Posterior cingulate gyrus (tissue), 11 donors: ENCODE data around the gene COPA.

ENCODE experiments used
- DNase-seq, 10 donors: peaks; one replicate each; pipeline versions ENCODE4 v3.0.0 to v3.0.0-alpha.2; 2020 to 2021; ENCODE audit warnings: mixed read lengths in 3 of 10
- intact Hi-C: fragments of 100-400 bp; cut with DNase I; formaldehyde crosslinking; loops from one replicate; pipeline ENCODE4 v1.15.1; 2023

COPA gene

GRCh38 chr1:160245434-160245833, 97.6 kb downstream of the COPA start:
- intact Hi-C loops, result no loop called here
- no peak for DNase-seq

DNA sequence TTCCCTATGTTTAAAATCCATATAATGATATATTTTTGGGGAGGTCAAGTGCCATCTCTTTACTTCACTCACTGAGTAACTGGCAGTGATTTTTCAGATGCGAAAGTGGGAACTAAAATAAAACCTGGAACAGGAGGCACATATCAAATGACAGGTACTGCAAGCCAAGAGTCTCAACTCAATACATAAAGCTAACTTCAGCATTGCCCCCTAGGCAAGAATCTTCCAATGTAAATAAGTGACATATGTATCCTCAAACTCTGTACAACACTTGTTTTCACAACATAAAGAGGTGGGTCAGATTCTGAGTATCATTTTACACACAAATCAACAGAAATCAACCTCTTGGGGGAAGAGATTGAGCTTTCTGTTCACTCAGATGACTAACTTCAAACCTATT, 98.8 kb downstream of the COPA start:
- DNase-seq, result no peak
- intact Hi-C loops, result no loop called here

- no peak for DNase-seq
- intact Hi-C loops, result no loop called here
Measured at GRCh38 chr1:160243767-160244166, 99.3 kb downstream of the COPA start.

DNA sequence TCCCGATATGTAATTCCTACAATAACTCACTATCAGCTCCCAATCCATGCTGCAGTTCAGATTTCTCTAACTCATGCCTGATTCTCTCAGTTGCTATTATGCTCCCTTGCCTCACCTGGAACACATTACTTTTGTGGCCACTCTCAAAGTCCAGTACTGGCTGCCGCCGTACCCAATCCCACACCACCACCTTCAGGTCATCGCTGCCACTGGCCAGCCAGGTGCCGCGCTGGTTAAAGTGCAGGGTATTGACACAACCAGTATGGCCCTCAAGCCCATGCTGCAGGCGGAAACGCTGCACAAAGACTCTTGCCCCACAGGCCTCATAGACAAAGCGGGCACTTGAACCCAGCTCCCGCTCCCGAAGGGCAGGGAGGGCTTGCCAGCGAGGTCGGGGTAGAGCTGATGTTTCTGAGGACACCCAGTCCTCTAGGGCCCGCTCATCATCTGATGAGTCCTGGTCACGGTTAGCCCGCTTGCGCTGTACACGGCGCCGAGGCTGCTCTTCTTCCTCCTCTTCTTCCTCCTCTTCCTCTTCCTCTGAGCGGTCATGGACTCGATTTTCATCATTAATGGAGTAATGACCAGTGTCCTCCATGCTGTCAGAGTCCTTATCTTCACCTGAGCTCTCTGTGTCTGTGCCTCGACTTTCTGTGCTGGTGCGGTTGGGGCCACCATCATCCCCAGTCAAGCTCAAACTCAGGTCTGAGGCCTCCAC, 103.3 kb downstream of the COPA start:
- DNase-seq, result peak in 1 of 10 donors; percentile 73
- intact Hi-C loops, result no loop called here
